Measurements from ENCODE around the gene ARHGAP40.
A peak's percentile ranks its signal among the peaks of the same experiment; 100 is the strongest.

ARHGAP40 gene

GRCh38 chr20:38658879-38659596 lies 57.4 kb downstream of the ARHGAP40 start:
- peak; percentile 25 for DNase-seq

- no peak for DNase-seq
Measured at GRCh38 chr20:38659597-38659880, 57.9 kb downstream of the ARHGAP40 start.

- DNase-seq = no peak
Measured at GRCh38 chr20:38660429-38660828, 58.8 kb downstream of the ARHGAP40 start.

- no peak for DNase-seq
Measured at GRCh38 chr20:38663660-38664059, 62.1 kb downstream of the ARHGAP40 start.

- no peak for DNase-seq
Measured at GRCh38 chr20:38664284-38664683, 62.7 kb downstream of the ARHGAP40 start.

- no peak for DNase-seq
Measured at GRCh38 chr20:38665094-38665493, 63.5 kb downstream of the ARHGAP40 start.

- no peak for DNase-seq
Measured at GRCh38 chr20:38665506-38666285, 64.1 kb downstream of the ARHGAP40 start.

- DNase-seq = no peak
Measured at GRCh38 chr20:38667417-38667956, 65.9 kb downstream of the ARHGAP40 start.

GRCh38 chr20:38669688-38670087 lies 68.1 kb downstream of the ARHGAP40 start:
- DNase-seq = no peak

- no peak for DNase-seq
Measured at GRCh38 chr20:38670786-38671185, 69.2 kb downstream of the ARHGAP40 start.

- no peak for DNase-seq
Measured at GRCh38 chr20:38671186-38671585, 69.6 kb downstream of the ARHGAP40 start.

GRCh38 chr20:38671701-38672292 lies 70.2 kb downstream of the ARHGAP40 start:
- DNase-seq = no peak

- DNase-seq = no peak
Measured at GRCh38 chr20:38672504-38672903, 70.9 kb downstream of the ARHGAP40 start.

- DNase-seq = no peak
Measured at GRCh38 chr20:38673261-38673660, 71.7 kb downstream of the ARHGAP40 start.

- no peak for DNase-seq
Measured at GRCh38 chr20:38673725-38674091, 72.1 kb downstream of the ARHGAP40 start.

GRCh38 chr20:38674092-38674764 lies 72.6 kb downstream of the ARHGAP40 start:
- DNase-seq = peak; percentile 65

GRCh38 chr20:38674765-38675133 lies 73.1 kb downstream of the ARHGAP40 start:
- DNase-seq = no peak

- DNase-seq = no peak
Measured at GRCh38 chr20:38676576-38676975, 75.0 kb downstream of the ARHGAP40 start.

- DNase-seq = no peak
Measured at GRCh38 chr20:38680500-38681306, 79.1 kb downstream of the ARHGAP40 start.

GRCh38 chr20:38685271-38685670 lies 83.7 kb downstream of the ARHGAP40 start:
- DNase-seq = no peak

- DNase-seq = peak; percentile 25
Measured at GRCh38 chr20:38685853-38686473, 84.4 kb downstream of the ARHGAP40 start.

All from stimulated activated CD4-positive, alpha-beta T cell treated with anti-CD3 and anti-CD28 coated beads, Interleukin-12 subunit alpha, Interleukin-12 subunit beta, amount 100 ng/mL, for 4 hours (primary cell).